HG02642 (cell line): ENCODE data around the gene WDR62.
A peak's percentile ranks its signal among the peaks of the same experiment; 100 is the strongest.
"Not testable (repeated sequence)": the region's sequence is repeated elsewhere in the genome, so short reads cannot be mapped to it uniquely, and the experiment has no call there.

ENCODE experiments used
- ATAC-seq: cut with Tn5 transposase; IDR thresholded peaks from one replicate; pipeline ENCODE4 v1.9.1; 2021; ENCODE audit warnings: mild to moderate bottlenecking; ENCODE audit not compliant: unreplicated experiment, poor library complexity

Gene WDR62

DNA sequence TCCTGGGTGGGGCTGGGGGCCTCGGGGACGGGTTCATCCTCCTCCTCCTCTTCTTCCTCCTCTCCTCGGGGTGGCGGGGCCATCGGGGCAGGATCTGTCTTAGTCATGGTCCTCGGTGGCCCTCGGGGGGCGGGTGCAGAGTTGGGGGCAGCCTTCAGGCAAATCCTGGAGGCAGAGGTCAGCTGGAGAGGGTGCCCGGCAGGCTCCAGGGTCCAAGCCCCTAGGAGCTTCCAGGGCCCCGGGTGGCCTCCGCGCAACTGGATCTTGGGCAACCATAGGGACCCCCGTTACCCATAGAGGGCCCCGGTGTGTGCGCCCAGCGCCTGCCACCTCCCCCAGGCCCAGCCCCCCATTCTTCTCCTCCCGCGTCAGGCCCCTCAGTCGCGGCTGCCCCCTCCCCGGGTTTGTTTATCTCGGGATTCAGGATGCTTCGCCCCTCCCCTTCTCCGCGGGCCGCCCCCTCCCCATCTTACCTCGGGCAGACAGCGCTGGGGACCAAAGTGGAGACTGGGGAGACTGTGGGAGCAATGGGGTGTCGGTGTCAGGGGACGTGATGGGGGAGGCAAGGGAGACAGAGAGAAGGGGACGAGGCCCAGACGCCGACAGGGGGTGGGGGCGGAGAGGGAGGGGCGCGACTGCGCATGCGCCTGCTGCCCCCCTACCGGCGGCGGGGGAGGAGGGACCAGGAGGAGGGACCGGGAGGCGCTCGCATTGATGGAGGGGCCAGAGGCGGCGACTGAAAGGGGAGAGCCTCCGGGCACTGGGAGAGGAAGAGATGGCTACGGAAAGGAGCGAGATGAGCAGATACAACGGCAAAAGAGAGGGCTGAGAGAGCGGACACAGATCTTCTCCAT is 22.2 kb upstream of the WDR62 start, which contains the start of gene CLIP3:
CLIP3 (minus strand) TSS at position 623 of the 854 bp plus-strand sequence; CDS start at position 107, 516 bp downstream.
- ATAC-seq = no peak

GRCh38 chr19:36040495-36040894 is 14.2 kb upstream of the WDR62 start:
- ATAC-seq = no peak

DNA sequence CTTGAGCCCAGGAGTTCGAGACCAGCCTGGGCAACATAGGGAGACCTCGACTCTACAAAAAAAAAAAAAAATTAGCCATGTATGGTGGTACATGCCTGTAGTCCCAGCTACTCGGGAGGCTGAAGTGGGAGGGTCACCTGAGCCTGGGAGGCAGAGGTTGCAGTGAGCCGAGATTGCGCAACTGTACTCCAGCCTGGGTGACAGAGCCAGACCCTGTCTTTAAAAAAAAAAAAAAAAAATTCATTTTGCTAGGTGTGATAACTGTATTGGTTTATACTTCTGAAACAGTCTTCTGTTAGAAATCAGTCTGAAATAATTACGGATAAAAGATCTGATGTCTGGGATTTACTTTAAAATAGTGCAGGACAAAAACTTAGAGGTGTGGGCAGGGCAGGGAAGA is 13.6 kb upstream of the WDR62 start:
- not testable (repeated sequence) for ATAC-seq

DNA sequence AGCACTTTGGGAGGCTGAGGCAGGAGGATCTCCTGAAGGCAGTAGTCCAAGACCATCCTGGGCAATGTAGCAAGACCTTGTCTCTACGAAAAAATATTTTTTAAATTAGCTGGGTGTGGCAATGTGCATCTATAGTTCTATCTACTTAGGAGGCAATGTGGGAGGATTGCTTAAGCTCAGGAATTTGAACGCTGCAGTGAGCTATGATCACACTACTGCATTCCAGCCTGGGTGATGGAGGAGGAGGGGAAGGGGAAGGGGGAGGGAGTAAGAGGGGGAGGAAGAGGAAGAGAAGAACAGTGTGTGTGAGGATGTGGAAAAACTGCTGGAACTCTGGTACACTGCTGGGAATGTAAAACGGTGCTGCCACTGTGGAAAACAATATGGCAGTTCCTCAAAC is 12.9 kb upstream of the WDR62 start:
- ATAC-seq = no peak

DNA sequence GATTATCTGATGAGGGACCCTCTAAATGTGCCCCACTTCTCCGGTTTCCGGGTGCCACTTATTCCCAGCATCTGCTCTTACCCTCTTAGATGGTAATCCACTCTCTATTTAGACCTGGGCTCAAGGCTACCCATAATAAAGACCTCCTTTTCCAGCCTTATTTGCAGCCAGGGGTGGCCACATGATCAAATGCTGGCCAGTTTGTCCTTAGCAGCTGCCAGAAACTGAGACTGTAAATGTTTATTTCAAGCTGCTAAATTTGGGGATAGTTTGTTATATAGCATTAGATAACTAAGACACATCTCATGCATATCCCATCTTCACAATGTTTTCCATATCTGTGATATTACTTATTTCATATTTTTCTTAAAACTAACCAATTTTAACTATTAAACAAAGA is 10.7 kb upstream of the WDR62 start:
- no peak for ATAC-seq

DNA sequence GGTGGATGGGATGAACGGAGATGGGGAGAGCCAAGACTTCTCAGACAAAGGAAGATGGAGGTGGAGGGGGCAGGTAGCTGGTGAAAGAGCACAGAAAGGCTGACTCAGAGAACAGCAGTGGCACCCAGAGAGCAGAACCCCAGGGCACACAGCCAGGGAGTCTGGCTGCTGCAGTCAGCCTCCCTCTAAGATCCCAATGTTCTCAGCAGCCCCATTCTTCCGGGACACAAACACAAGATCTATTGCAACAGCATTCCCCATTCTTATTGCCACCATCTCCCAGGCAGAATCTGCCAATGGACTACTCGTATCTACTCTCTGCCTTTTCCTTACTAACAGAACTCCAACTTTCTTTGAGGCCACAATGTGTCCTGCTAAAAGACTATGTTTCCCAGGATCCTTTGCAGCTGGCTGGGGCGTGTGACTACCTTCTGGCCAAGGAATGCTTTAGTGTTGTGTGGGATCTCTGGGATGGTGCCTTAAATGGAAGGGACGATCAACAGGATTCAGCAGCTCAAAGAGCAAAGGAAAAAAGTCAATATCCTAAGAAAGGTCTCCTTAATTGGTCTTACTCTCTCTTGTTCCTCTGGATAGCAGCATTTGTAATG is 8.2 kb upstream of the WDR62 start:
- no peak for ATAC-seq

GRCh38 chr19:36047835-36048234 is 6.9 kb upstream of the WDR62 start:
- no peak for ATAC-seq

- ATAC-seq = no peak
These were observed 5.5 kb upstream of the WDR62 start for GRCh38 chr19:36049080-36049698.

GRCh38 chr19:36051236-36051635 is 3.5 kb upstream of the WDR62 start:
- no peak for ATAC-seq

DNA sequence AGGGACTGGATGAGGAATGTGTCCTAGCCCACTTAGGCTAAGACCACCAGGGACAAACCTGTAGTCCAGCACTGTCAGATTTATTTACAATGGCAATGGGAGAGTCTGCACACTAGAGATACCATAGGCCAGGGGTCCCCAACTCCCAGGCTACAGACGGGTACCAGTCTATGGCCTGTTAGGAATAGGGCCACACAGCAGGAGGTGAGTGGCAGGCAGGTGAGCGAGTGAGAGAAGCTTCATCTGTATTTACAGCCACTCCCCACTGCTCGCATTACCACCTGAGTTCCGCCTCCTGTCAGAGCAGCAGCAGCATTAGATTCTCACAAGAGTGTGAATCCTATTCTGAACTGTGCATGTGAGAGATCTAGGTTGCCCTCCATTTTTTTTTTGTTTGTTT is 3.1 kb upstream of the WDR62 start:
- no peak for ATAC-seq

DNA sequence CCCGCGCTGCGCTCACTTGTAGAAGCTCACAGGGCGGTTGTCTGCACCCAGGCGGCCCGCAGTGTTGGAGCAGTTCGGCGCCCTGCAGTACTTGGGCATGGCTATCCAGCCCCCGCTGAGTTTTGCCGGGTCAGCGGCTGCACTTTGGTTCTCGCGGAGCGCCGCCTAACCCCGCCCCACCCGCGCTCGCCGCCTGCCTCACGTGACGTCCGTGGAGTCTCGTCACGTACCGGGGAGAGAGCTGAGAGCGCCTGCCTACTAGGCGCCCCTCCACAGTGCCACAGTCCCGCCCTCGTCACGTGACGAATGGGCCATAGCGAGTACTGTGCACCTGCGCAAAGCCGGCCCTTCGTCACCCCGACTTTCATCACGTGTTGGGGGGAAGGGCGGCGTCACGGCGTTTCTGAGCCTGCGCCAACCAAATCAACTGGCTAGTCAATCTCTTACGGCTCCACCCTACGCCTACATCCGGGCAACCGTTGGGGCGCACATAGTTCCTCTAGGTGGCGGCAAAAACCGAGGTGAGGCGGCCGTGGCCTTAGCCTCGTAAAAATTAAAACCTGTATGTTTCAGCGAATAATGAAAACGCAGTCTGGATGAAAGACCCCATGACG is 471 bp upstream of the WDR62 start, which contains the start of gene THAP8:
THAP8 (minus strand) TSS at position 167 of the 614 bp plus-strand sequence; CDS start at position 99, 68 bp downstream.
- peak; percentile 82 for ATAC-seq

DNA sequence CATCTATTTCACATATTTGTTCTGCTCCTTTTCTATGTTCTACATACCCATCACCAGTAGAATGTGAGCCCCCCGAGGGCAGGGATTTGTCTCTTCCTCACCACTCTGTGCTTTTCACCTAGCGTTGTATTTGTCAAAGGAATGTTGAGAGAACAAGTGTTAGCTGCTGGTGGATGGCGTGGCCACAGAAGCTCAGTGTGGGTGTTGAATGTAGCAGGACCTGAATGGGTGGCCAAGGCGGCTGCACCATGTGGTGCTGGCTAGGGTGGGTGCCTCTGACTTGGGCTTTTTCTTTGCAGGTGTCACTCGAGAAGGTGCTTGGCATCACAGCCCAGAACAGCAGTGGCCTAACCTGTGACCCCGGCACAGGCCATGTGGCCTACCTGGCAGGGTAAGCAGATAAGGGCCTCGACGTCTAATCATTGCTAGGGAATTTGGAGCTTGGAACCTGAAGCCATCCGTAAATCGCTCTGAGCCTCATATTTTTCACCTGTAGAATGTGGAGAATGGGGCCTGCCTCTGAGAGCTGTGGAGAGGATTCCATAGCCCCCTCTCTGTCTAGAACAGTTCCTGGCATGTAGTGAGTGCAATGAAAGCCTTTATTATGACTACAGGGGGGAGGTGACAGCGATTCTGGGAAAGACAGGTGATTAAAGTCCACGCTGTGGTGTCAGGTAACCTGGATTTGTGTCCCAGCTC is 3.9 kb downstream of the WDR62 start:
- no peak for ATAC-seq

DNA sequence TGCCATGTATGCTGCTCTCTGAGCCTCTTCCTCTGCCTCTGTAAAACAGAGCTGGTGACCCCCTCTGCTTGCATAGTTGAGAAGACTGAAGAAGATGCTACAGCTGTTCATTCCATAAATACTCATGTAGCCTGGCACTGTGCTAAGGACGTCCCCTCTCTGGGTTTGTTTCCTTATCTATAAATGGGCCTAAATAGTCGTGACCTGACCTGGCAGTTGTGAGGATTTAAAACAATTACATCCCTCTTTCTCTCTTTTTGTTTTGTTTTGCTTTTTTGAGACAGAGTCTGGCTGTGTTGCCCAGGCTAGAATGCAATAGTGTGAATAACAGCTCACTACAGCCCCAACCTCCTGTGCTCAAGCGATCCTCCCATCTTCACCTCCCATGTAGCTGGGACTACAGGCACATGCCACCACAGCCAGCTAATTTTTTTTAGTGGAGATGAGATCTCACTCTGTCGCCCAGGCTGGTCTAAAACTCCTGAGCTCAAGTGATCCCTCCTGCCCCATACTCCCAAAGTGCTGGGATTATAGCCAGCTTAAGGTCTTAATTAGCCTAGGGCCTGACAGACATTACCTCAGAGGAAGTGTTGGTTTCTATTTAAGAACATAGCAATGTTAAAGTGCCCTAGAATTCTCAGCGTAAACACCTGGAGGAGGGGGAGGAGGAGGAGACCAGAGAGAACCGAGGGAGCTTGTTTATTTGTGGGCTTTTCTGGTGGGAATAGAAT is 4.6 kb downstream of the WDR62 start:
- ATAC-seq = no peak

- ATAC-seq = no peak
These were observed 5.7 kb downstream of the WDR62 start for GRCh38 chr19:36060430-36060829.

GRCh38 chr19:36061367-36061766 is 6.7 kb downstream of the WDR62 start:
- ATAC-seq = no peak

DNA sequence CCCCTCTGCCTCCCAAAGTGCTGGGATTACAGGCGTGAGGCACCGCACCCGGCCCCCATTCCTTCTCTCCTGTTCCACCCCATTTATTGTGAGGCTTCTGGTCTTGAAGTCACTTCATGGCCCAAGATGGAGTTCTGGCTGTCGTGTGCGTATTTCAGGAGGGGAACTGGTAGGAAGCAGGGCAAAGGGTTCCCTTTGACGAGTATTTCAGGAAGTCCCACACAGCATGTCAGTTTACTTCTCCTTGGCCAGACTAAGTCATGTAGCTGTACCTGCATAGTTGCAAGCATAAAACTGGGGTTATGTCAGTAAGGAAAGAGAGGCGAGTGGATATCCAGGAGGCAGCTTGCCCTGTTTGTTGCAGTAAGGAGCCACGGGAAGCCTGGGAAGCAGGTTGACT is 10.1 kb downstream of the WDR62 start:
- no peak for ATAC-seq

GRCh38 chr19:36067681-36068080 is 13.0 kb downstream of the WDR62 start:
- no peak for ATAC-seq

DNA sequence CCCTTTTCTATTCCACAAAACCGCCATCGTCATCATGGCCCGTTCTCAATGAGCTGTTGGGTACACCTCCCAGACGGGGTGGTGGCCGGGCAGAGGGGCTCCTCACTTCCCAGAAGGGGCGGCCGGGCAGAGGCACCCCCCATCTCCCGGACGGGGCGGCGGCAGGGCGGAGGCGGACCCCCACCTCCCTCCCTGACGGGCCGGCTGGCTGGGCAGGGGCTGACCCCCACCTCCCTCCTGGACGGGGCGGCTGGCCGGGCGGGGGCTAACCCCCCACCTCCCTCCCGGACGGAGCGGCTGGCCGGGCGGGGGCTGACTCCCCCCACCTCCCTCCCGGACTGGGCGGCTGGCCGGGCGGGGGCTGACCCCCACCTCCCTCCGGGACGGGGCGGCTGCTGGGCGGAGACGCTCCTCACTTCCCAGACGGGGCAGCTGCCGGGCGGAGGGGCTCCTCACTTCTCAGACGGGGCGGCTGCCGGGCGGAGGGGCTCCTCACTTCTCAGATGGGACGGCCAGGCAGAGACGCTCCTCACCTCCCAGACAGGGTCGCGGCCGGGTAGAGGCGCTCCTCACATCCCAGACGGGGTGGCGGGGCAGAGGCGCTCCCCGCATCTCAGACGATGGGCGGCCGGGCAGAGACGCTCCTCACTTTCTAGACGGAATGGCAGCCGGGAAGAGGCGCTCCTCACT is 14.3 kb downstream of the WDR62 start:
- ATAC-seq = not testable (repeated sequence)

GRCh38 chr19:36072081-36072480 is 17.4 kb downstream of the WDR62 start:
- ATAC-seq = no peak
